NB4 (cell line): ENCODE data around the gene GPR34.

Source experiments
- DNase-seq: peaks from one replicate; pipeline ENCODE4 v3.0.0; 2010; ENCODE audit warnings: low read depth
- H3K4me3 ChIP-seq: one replicate; pipeline ENCODE4 v1.5.1; 2011; ENCODE audit warnings: mild to moderate bottlenecking, low read depth, low read length, moderate library complexity
- MYC ChIP-seq: IDR thresholded peaks from 2 replicates; pipeline ENCODE4 v1.6.1; 2011; ENCODE audit warnings: low read depth, low read length
- POLR2A ChIP-seq: IDR thresholded peaks from 2 replicates; pipeline ENCODE4 v1.6.1; 2011; ENCODE audit warnings: mild to moderate bottlenecking; ENCODE audit not compliant: insufficient read length; ENCODE audit errors: extremely low read depth
- TF ChIP-seq, protein P1 (sequence below): IDR thresholded peaks from one replicate; pipeline ENCODE4 v1.5.1; 2012; ENCODE audit warnings: low read depth, low read length
- TF ChIP-seq, protein P2 (sequence below): IDR thresholded peaks from 2 replicates; pipeline ENCODE4 v1.6.1; 2011; ENCODE audit warnings: low read depth, low read length

The GPR34 gene

DNA sequence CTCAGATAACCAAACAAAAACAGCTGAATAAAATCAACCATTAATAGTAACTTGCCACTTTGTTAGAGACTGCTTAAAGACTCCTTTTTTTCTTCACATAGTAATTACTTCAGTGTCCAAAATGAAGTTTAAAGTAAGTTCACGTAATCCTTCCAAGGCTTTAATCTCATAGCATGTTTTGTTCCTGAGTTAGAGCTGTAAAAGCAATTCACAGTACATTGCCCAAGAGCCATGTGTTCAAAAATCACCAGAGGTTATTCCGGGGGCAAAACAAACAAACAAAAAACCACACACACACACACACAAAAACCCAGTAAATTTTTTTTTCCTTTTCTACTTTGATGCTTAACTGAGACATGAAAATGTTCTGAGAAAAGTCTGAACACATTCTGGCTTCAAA is 41.3 kb downstream of the GPR34 start:
- H3K4me3 ChIP-seq = no peak overlapping the region
- TF ChIP-seq, protein P1, sequence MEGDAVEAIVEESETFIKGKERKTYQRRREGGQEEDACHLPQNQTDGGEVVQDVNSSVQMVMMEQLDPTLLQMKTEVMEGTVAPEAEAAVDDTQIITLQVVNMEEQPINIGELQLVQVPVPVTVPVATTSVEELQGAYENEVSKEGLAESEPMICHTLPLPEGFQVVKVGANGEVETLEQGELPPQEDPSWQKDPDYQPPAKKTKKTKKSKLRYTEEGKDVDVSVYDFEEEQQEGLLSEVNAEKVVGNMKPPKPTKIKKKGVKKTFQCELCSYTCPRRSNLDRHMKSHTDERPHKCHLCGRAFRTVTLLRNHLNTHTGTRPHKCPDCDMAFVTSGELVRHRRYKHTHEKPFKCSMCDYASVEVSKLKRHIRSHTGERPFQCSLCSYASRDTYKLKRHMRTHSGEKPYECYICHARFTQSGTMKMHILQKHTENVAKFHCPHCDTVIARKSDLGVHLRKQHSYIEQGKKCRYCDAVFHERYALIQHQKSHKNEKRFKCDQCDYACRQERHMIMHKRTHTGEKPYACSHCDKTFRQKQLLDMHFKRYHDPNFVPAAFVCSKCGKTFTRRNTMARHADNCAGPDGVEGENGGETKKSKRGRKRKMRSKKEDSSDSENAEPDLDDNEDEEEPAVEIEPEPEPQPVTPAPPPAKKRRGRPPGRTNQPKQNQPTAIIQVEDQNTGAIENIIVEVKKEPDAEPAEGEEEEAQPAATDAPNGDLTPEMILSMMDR = no peak
- TF ChIP-seq POLR2A (no peak), MYC (no peak)
- TF ChIP-seq, protein P2, sequence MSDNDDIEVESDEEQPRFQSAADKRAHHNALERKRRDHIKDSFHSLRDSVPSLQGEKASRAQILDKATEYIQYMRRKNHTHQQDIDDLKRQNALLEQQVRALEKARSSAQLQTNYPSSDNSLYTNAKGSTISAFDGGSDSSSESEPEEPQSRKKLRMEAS = no peak
- DNase-seq = no peak

DNA sequence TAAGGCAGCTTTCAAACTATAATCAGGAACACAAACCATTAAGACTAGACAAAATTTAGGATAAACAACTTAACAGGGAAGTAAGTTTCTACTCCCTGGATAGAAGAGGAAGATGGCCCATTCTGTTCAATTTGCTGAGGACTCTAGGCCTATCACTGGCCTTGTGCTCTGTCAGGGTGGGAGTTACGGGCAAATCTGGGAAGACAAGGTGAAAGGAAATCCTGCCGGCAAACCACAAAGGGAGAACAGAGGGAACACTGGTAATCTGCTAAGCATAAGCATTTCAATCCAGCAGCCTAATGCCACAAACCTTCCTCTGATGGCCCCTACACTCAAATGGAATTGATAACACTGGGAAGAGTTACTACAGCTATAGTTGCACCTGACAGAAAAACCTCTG is 43.5 kb downstream of the GPR34 start:
- TF ChIP-seq, protein P2 = no peak
- TF ChIP-seq MYC = no peak
- no peak overlapping the region for H3K4me3 ChIP-seq
- DNase-seq = no peak

DNA sequence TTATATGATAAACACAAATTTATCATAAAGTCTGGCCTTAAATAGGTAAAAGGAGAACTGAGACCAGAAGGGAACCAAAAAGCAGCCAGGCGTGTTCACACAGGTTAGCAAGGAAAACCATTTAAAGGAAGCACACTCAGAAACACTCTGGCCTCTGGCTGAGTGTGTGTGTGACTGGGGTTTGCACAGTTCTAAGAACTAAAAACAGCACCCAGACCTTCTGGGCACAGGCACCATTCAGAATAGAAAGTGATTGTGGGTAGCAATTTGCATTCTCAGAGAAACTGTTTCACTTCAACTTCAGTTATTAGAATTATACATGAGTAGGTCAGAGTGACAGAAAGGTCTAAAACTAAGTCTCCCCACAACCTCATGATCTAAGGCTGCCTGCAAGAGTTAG is 45.2 kb downstream of the GPR34 start:
- DNase-seq = no peak
- H3K4me3 ChIP-seq = no peak overlapping the region
- TF ChIP-seq MYC (no peak), POLR2A (no peak)
- TF ChIP-seq, protein P2 = no peak
- TF ChIP-seq, protein P1 = no peak

DNA sequence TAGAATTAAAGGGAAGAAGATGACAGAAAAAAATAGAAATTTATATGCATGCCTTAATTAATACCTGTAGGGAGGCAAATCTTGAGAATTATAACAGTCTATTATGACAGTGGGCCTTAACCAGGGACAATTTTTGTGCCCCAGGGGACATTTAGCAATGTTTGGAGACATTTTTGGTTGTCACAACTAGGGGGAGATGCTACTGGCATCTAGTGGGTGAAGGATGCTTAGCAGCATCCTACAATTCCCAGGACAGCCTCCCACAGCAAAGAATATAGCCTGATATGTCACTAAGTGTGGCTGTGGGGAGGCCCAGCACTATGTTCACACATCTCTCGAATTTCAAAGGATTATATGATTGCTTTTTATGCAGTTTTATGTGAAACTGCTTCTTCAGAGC is 45.8 kb downstream of the GPR34 start:
- H3K4me3 ChIP-seq = no peak overlapping the region
- TF ChIP-seq, protein P1 = peak; percentile 36
- TF ChIP-seq POLR2A = no peak
- DNase-seq = peak; percentile 59

DNA sequence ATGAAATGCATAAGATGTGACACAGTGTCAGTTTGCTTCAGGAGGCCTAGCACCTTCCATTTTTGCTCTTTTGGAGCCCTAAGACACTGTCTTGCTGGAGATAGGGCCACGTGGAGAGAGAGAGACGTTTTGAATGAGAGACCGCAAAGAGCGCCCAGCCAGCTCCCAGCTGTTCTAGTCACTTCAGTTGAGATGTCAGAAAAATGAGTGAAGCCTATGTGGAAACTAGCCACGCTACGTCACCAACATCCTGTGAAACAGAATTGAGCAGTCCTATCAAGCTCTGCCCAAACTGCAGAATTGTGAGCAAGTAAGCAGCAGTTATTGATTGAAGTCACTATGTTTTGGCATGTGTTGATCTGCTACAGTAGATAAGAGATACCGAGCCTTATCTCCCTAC is 48.3 kb downstream of the GPR34 start:
- DNase-seq = peak; percentile 2
- H3K4me3 ChIP-seq = no peak overlapping the region
- TF ChIP-seq, protein P1 = no peak
- TF ChIP-seq, protein P2 = peak; percentile 34; the same call in 1 of the 2 replicates

DNA sequence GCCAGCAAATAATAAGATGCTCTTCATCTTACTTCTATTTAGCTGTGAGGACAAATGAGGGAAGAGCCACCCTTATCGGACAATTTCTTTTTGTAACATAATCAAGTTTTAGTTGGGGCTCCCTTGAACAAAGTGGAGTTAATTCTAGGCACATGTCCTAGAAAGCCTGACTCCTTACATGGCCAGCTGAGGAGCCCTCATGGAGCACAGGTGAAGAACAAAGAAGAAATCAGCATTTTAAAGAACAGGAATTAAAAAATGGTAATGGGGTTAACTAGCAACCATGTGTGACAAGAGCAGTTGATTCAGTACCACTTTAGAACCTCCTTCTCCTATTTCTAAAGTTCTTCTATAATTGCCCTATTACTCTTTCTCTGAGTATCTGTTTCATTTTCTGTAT is 51.1 kb downstream of the GPR34 start:
- DNase-seq = no peak
- no peak overlapping the region for H3K4me3 ChIP-seq
- TF ChIP-seq POLR2A = no peak
- TF ChIP-seq, protein P2 = no peak
- TF ChIP-seq MYC = no peak
- TF ChIP-seq, protein P1 = no peak
